ENCODE measurements around the gene DDRGK1.
A peak's percentile ranks its signal among the peaks of the same experiment; 100 is the strongest.

The DDRGK1 gene

DNA sequence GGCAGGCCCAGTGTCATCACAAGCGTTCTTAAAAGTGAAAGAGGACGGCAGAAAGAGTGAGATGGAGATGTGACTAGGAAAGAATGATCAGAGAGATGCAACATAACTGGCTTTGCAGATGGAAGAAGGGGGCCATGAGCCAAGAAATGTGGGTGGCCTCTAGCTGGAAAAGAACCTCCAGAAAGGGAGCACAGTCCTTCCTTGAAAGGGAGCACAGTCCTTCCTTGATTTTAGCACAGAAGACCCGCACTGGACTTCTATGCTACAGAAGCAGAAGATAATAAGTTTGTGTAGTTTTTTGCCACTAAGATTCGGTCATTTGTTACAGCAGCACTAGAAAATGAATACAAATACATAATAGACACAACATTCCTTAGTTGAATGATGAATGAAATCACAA, 24.2 kb downstream of the DDRGK1 start:
- no peak for DNase-seq

DNA sequence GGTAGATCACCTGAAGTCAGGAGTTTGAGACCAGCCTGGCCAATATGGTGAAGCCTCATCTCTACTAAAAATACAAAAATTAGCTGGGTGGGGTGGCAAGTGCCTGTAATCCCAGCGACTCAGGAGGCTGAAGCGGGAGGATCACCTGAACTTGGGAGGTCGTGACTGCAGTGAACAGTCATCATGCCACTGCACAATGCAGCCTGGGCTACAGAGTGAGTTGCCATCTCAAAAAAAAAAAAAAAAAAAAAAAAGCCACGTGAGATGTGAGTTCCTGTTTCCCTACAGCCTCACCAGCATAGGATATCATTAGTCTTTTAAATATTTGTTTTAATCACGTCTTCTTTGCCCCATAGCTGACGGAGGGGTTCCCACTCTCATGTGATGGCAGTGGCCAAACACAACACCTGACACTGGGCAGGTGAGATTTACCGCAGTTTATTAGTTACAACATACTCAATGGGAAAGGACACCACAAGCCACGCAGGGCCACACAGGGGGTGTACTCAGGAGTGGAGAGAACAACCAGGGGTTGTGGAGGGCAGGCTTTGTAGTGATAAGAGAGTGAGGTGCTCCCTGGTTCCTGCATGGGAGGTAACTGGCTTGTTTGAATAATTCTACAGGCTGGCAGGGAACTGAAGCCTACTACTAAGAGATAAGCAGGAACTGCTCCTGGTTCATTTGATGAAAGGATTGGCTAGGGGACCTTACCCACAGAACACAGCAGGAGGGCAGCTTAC, 26.6 kb downstream of the DDRGK1 start:
- no peak for DNase-seq

DNA sequence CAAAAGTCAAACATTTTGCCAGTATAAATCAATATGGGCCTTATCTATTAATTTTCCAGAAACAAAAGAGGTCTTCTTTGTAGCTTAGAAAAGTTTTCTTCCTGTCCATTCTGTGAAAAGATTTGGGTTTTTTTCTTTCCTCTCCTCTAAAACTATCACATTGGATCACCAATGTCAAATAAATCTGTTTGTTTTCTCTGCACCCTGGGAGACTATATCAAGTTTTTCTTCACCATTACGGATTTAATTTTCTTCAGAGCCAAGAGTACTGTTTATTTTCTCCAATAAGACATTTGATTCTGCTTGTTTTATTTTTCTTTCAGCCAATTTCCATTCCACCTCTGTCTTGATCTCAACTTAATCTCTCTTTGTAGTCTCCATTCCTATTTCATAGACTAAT, 29.2 kb downstream of the DDRGK1 start:
- DNase-seq: no peak

DNA sequence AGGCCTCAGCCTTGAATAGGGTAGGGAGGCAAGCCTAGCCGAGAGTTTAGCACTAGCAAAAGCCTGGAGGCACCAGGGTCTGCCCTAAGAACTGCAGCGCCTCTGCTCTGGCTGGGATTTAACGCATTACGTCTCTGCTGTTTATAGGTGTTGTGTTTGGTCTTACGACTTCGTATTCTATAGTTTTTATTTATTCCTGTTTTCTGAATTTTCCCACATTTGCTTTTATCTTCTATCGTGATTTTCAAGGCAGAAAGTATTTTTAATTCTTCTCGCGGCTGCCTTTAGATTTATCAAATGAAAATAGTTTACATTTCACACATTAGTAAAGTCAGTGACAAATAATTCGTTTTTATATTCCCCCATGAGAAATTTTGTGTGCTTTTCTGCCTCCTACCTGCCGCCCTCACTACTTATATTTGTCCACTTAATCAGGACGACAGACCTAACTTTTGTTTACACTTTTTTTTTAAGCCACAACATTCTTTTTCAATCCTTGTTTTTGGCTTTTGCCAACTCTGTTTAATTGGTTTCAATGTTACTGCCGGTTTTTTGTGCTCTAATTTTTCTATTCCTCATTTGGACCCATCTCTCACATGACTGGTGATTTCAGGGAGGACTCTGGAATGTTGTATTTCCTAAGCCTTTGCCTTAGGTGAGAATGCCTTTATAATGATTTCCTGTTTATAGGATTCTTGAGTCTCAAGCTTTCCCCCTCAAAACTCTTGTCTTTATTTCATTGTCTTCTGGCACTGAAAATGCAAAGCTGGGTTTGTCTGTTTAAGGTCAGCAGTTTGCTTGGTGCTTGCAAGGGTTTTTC, 29.8 kb downstream of the DDRGK1 start:
- DNase-seq: no peak

DNA sequence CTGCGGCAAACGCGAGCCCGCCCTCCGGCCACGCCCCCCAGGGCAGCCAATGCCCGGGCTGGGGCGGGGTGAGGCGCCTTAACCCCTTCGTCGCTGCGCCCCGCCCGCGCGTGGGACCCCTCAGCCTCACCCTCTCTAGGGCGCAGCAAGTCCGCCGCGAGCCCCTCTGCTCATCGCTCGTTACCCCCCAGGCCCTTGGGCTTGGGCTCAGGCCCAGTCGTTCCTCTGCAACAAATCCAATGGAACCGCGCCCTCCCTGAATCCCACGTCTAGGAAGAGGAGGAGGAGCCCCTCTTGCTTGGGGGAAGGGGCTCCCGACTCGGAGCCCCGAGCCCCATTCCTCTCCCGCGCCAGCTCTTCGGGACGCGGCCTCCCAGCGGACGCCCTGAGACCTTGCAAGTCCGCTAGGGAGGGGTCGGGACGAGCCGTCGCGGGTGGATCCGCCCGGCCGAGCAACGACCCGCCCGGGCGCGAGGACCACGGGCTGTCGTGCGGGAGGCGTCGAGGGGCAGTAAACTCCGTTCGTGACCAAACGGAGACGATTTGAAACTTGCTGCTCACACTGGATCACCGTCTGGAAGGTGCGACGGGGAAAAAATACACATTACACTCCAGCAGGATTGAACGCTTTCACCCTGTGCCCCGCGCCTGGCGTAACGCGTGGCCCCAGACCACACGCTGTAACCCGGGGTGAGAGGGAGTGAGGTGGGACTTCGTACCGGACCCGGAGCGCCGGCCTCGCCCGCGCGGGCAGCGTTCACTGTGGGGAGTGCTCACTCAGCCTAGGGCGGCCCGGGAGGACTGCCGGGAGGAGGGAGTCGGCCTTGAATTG, 30.7 kb downstream of the DDRGK1 start:
- peak; percentile 90 to 96 (median 91) for DNase-seq

DNA sequence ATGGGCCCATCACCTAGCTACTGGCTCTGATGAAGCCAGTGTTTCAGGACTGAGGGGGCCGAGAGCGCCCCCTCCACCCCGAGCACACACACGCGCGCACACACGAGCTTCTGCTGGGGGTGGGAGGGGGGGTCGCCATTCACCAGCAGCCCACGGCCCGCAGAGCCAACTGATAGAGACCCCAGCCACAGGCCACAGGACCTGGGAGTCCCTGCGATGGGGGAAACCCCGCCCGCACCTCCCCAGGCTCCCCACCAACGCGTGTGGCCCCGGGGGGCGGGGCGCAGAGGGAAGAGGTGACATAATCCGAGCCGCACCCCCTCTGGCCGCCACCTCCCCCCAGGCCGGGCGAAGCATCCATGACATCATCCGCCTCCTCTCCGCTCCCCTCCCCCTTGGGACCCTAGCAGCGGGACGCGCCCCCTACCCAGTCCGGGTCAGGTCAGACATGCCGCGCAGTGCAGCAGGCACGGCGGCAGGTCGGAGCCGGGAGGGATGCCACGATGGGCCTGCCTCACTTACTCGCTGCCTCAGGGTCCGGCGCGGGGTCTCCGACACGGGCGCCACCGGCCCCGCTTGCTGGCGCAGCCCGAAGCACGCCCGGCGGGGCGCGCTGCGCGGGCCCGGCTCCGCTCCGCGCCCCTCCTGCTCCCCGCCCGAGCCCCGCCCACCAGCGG, 31.4 kb downstream of the DDRGK1 start, which contains the start of gene LZTS3:
TSS of gene LZTS3 (minus strand) at position 617 of the 677 bp plus-strand sequence. CDS start 6,386 bp downstream, outside the sequence.
- peak; percentile 57 to 84 (median 79) for DNase-seq

DNA sequence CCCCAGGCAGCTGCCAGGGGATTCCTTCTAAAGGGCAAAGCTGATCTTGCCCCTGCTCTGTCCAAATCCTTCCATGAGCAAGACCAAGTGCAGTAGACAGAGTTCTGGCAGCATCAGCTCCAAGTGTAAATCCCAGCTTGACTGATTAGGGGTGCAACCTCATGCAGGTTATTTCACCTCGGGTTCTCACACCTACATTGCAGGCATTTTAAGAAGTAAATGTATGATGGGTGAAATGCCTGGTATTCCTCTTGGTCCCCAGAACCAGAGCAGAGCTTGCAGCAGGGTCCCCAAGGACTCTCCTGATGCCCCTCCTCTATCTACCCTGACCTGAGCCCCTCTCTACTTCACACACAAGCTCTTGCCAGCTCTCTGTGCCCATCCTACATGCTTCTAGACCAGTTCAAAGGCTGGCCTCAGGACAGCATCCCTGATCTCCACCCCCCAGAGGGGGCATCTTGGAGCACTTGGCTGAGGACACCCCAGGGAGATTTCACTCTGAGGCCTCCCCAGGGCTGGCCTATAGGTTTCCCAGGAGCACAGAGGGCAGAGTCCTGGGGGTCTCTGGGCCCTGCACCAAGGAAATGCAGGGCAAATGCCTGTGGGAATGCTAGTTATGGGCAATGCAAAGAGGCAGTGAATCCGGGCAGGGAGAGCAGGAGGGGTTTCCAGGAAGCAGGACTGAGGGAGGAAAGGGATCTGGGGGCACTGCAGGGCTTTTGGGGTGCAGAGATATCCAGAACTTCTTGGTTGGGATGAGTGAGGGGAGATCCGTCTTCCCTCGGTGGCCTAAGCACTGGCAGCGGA, 32.2 kb downstream of the DDRGK1 start:
- DNase-seq: no peak

DNA sequence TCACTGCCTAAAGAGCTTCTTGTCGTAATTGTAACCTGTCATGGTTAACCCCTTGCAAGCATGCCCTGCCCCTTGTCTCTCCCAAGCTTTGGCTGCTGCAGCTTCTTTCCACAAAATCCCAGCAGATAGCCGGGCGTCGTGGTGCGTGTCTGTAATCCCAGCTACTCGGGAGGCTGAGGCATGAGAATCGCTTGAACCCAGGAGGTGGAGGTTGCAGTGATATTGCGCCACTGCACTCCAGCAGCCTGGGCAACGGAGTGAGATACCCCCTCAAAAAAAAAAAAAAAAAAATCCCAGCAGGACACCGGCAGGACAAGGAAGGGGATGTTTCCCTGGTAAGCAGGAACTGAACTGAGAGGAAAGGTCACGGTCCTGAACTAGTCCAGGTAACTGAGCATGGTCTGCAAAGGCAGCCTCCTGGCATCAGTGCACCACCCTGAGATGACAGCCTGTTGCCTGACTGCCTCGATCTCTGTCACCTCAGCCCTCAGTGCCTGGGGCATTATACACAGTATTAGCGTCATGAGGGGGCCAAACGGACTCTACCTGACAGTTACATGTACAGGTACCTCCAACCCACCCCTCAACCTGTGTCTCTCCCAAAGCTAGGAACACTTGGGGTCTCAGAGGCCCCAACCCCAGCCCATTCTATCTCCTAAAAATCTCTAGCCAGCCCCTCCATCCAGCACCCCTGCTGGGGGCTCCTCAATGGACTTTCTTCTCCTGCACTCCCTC, 32.9 kb downstream of the DDRGK1 start:
- no peak for DNase-seq

DNA sequence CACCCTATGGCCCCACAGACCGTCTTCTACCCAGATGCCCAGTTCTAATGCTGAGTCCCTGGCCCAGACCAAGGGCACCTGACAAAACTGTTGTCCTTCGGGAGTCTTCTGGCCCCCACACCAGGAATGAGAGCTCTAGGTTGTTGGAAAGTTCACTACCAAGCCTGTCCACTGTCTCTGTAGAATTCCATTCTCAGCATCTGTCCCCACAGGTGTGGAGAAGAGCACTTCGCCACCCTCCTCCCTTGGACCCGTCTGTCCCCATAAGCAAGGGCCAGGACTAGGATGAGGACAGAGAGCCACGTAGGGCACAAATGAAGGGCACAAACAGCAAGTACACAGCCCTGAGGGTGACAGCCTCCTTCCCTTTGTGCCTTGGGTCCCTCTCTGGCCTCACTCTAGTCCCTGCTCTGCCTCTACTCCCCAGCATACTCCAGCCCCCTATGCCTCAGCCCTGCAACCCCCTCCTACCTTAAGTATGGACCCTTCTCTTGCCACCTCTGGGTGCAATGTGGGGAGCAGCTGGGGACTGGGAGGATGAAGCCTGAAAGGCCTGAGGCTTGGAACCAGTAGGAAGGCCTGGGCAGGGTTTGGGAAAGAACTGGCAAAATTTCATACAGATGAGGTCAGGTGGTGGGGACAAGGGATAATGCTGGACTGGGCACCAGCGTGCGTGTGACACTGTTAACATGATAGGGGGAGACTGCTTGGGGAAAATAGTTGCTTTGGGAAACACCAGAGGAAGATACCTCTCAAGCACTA, 35.5 kb downstream of the DDRGK1 start:
- no peak for DNase-seq

DNA sequence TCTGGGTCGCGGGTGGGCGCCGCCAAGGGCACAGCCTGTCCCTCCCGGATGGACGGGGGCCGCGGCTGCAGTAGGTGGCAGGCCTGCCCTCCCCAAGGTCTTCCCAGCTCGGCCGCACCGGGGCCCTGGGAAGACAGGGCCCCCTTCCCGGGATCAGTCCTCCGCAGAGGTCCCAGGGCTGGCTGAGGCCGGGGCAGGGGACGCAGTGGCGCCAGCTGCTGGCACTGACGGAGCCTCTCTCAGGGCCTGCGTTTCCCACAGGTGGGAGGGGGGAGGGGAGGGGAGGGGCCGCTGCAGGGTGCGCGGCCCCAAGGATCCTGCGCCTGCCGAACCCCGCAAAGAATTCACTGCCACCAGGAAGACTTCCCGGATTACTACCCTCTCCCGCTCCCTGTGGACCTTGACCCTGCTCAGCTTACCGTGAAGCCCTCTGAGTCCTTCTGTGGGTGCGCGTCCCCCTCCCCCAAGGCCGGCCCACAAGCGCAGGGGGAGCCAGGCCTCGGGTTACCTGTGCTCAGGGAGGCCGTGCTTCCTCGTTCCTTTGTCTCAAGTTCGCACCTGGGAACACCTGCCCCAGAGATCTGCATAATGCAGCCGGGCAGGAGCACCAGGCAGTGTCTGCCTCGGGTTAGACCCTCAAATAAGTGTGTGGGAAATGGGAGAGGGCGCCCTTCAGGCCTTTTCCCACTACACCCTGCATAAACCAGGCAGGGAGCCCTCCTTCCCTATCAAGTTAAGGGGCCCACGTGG, 36.2 kb downstream of the DDRGK1 start:
- DNase-seq: peak in 1 of 3 experiments; percentile 80

DNA sequence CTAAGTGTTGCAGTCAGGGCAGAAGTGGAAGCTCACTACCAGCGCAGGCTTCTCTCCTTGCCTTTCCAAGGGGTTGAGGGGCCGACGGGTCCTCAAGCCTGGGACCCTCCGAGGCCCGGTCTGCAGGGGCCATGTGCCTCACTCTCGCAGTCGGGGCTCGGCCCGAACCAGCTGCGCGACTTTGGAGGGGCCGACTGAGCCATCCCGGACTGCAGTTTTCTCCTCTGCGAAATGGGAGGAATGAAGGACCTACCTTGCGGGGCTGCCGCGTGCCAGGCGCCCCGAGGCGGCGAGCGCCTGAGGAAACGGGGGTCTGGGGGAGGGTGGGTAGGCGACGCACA, 36.8 kb downstream of the DDRGK1 start:
- no peak for DNase-seq

DNA sequence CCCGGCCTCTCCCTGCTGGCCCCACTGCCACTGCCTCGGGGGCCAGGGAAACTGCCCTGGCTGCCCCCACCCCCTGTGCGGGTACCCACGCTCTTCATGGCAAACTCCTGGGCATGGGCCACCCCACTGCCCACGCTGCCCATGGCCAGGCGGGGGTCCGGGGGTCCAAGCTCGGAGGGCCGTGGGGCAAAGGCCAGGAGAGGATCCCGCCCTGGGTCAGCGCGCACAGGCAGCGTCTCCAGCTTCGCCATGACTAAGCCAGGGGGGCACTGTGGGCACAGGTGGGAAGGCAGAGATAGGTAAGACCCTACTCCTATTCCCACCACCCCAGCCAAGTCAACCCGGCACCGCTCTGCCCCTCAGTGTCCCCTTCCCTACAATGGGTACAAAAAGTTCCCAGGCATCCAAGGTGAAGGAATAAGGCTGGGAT, 37.6 kb downstream of the DDRGK1 start:
- DNase-seq: no peak

DNA sequence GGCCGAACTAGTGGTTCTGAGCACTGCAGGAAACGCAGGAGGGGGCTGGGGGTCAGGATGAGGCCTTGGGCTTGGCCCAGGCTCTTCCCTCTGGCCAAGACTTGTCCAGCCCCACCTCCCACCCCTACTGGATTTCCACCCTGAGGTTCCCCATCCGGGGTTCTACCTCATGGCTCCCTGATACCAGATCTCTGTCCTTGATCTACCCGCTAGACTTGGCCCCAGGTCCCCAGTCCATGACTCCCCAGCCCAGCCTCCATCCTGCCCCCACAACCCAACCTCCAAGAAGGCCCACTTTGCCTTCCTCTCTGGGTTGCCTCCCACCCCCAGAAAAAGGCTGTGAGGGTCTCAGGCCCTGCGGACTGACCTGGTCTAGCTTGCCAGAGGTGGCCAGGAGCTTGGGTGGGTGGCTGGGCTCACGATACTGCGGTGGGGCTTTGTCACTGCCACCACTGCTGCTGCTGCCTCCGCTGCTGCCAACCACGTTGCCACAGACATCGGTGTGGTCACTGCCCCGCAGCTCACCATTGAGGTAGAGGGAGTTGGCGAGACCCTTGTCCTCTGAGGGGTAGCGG, 38.1 kb downstream of the DDRGK1 start:
- DNase-seq: no peak

DNA sequence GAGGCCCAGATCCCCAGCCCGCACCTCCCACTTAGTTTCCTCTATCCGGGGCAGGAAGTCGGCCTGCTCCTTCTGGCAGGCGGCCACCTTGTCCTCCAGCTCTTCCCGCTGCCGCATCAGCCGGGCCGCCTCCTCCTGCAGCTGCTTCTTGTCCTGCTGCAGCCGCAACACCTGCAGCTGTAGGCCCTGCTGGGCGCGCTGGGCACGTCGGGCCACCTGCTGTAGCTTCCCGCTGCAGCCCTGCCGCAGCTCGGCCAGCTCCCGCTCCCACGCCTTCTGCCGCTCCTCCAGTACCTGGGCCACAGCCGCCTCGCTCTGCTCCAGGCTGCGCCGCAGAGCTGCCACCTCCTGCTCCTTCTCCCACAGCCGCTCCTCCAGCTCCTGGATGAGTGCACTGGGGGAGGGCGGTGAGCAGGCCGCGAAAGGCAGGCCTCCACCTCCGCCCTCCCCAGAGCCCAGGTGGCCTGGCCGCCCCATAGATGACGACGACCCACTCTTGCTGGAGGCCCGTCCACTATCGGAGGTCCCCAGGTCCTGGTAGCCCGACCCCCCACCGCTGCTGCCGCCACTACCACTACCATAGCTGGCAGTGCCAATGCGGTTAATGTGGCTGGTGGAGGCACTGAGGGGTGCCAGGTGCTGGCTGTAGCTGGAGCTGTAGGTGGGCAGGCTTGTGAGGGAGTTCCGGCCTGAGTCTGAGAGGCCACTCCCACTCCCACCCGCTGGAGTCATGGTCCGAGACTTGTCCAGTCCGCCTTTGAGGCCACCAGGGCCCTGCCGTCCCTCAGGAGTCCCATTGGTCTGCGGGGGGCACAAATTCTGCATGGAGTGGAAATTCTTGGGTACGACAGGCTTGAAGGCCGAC, 38.8 kb downstream of the DDRGK1 start:
- DNase-seq: peak; percentile 79 to 86 (median 83)

DNA sequence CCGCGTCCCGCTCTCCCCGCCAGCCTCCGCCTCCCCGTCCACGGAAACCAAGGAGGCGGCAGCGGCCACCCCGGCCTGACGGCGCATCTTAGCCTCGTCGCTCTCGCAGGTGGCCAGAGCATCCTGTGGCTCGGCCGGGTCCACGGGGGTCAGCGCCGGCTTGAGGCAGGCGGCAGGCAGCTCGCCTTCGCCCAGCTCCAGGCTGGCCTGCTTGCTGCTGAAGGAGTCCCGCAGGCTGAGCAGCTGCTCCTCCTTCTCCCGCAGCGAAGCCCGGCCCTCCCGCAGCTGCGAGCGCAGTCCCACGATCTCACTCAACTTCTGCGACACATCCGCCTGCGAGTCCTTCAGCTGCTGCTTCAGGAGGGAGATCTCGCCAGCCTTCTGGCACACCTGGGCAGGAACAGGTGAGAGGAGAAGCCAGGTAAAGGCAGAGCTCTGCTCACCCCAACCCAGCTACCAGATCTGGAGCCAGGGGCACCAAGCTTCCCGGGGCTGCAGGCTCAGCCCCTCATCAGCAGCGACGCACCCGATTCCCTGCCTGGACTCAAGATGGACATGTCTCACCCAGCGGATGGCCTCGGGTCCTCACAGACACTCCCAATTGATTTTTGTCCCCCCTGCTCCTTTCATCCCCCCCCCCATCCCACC, 39.6 kb downstream of the DDRGK1 start:
- peak; percentile 43 to 85 (median 84) for DNase-seq

DNA sequence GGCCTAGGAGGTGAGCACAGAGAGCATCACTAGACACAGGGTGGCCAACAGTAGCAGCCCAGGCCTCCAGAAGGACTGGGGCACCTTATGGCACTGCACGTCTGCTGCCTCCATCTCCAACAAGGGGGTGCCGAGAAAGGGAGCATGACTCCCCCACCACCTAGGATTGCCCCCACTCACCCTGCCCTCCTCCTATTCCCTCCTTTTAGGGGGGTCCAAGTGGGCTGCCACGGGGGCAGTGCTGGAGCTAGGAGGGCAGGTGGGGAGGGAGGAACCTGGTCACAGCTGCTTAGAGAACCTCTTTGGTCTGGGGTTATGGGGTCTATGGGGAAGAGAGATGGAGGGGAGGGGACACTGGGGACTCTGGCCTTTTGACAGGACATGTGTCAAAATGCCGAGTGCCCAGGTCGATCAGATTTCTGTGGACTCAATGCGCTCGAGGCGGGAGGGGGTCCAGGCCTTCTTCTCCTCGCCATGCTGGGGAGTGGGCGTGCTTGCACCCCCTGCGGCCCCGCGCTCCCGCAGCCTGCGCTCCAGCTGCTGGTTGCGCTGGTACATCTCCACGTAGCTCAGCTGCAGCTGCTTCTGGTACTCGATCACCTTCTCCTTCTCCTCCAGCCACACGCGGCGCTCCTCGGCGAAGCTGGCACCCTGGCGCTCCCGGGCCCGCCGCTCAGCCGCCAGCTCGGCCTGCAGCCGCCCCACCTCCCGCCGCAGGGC, 40.3 kb downstream of the DDRGK1 start:
- peak in 1 of 3 experiments; percentile 85 for DNase-seq
